Measurements from ENCODE around the gene HIBCH. TPM values are rescaled to one million over a fixed set of nuclear protein-coding genes. Genes with fewer than 3 reads are reported as not detected.
A peak's percentile ranks its signal among the peaks of the same experiment; 100 is the strongest.

The HIBCH gene
- total and polyA plus RNA-seq, 2 of the 13 experiments (the other 11 are each of a cell fraction or from before 2014, with no cell fraction given): 18.8 to 49.5 TPM

DNA sequence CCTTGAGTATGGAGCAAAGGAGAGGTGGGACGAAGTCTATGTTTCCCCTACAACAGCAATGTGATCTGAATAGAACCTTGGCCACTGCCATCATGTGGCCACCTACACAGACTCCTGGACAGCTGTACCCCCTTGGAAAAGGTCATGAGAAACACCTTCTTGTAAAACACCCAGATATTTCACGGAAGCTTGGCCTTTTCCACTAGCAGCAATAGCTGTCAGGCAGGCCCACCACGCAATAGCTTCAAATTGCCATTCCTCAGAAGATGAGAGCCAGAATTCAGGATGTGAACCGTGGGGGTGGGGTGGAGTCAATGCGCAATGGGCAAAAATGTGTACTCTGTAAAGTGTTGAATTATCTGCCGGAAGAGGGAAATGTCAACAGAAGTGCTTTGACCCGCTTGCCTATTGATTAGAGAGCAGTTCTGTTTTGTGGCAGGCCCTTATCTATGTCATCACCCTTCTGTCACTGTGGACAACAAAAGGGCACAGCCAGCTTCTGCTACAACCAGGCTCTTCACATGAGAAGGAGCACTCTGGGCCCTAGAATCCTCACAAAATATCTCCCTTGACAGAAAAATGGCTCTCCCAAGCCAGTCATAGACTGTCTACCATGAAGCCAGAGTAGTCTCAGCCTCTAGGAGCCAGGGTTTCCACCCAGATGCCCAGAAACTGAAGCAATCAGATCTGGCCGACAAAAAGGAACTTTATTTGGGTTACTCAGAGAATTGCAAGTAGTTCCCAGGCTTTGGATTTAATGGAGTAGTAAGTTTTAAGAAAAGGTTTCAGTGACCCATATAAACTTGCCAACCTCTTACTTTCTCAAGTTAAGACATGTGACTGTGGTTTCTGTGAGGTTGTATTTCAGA, 33.3 kb upstream of the HIBCH start (continued):
- TF ChIP-seq RFX5 (IDR thresholded peaks at IDR 0.05; ENCODE audit: low read depth, low read length) (no peak), TCF7L2 (IDR thresholded peaks at IDR 0.05; ENCODE audit: low read depth, low read length) (peak; percentile 60; the same call in 1 of the 2 replicates), ZNF550 (CRISPR knock-in tag; IDR thresholded peaks at IDR 0.05; ENCODE audit: borderline replicate concordance) (peak; percentile 64; the same call in 1 of the 2 replicates), ZKSCAN5 (CRISPR knock-in tag; IDR thresholded peaks at IDR 0.05) (0 out of 2 replicates have a peak, but pooled peaks have one; percentile 22), ZNF879 (CRISPR knock-in tag; IDR thresholded peaks at IDR 0.05) (0 out of 2 replicates have a peak, but pooled peaks have one; percentile 65), WIZ (CRISPR knock-in tag; IDR thresholded peaks at IDR 0.05) (0 out of 2 replicates have a peak, but pooled peaks have one; percentile 74), MXI1 (IDR thresholded peaks at IDR 0.05; ENCODE audit: borderline replicate concordance, low read depth, low read length) (peak; percentile 76; the same call in 1 of the 3 replicates), HNF4G (IDR thresholded peaks at IDR 0.05; ENCODE audit: borderline replicate concordance, low read depth, low read length) (peak; percentile 87), HNF4G (CRISPR knock-in tag; IDR thresholded peaks at IDR 0.05; ENCODE audit: borderline replicate concordance, low read depth) (peak; percentile 65; the same call in 1 of the 2 replicates), ZKSCAN1 (IDR thresholded peaks at IDR 0.05; ENCODE audit: low read length) (peak; percentile 47), ZBTB8A (CRISPR knock-in tag; IDR thresholded peaks at IDR 0.05; ENCODE audit: borderline replicate concordance, low read depth) (0 out of 2 replicates have a peak, but pooled peaks have one; percentile 58), ZNF589 (CRISPR knock-in tag; conservative IDR thresholded peaks at IDR 0.05) (no peak), SMARCC2 (IDR thresholded peaks at IDR 0.05) (peak; percentile 65), FOSL1 (CRISPR knock-in tag; IDR thresholded peaks at IDR 0.05; ENCODE audit: borderline replicate concordance) (no peak; the same call in 1 of the 2 replicates), ZNF709 (CRISPR knock-in tag; IDR thresholded peaks at IDR 0.05) (peak; percentile 95; the same call in 1 of the 2 replicates), CBFB (CRISPR knock-in tag; IDR thresholded peaks at IDR 0.05) (peak; percentile 98), GABPB1 (CRISPR knock-in tag; IDR thresholded peaks at IDR 0.05) (peak; percentile 69)
- TF ChIP-seq, protein P1, sequence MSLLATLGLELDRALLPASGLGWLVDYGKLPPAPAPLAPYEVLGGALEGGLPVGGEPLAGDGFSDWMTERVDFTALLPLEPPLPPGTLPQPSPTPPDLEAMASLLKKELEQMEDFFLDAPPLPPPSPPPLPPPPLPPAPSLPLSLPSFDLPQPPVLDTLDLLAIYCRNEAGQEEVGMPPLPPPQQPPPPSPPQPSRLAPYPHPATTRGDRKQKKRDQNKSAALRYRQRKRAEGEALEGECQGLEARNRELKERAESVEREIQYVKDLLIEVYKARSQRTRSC (CRISPR knock-in tag; IDR thresholded peaks at IDR 0.05; ENCODE audit: low read depth): 0 out of 2 replicates have a peak, but pooled peaks have one; percentile 85
- TF ChIP-seq, protein P2, sequence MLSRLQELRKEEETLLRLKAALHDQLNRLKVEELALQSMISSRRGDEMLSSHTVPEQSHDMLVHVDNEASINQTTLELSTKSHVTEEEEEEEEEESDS (CRISPR knock-in tag; IDR thresholded peaks at IDR 0.05; ENCODE audit: borderline replicate concordance): peak; percentile 75
- TF ChIP-seq, protein P3, sequence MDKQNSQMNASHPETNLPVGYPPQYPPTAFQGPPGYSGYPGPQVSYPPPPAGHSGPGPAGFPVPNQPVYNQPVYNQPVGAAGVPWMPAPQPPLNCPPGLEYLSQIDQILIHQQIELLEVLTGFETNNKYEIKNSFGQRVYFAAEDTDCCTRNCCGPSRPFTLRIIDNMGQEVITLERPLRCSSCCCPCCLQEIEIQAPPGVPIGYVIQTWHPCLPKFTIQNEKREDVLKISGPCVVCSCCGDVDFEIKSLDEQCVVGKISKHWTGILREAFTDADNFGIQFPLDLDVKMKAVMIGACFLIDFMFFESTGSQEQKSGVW (CRISPR knock-in tag; IDR thresholded peaks at IDR 0.05; ENCODE audit: borderline replicate concordance): no peak; the same call in 1 of the 2 replicates
- TF ChIP-seq, protein P4, sequence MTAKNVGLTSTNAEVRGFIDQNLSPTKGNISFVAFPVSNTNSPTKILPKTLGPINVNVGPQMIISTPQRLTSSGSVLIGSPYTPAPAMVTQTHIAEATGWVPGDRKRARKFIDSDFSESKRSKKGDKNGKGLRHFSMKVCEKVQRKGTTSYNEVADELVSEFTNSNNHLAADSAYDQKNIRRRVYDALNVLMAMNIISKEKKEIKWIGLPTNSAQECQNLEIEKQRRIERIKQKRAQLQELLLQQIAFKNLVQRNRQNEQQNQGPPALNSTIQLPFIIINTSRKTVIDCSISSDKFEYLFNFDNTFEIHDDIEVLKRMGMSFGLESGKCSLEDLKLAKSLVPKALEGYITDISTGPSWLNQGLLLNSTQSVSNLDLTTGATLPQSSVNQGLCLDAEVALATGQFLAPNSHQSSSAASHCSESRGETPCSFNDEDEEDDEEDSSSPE (CRISPR knock-in tag; IDR thresholded peaks at IDR 0.05): peak; percentile 57; the same call in 1 of the 2 replicates
- TF ChIP-seq, protein P5, sequence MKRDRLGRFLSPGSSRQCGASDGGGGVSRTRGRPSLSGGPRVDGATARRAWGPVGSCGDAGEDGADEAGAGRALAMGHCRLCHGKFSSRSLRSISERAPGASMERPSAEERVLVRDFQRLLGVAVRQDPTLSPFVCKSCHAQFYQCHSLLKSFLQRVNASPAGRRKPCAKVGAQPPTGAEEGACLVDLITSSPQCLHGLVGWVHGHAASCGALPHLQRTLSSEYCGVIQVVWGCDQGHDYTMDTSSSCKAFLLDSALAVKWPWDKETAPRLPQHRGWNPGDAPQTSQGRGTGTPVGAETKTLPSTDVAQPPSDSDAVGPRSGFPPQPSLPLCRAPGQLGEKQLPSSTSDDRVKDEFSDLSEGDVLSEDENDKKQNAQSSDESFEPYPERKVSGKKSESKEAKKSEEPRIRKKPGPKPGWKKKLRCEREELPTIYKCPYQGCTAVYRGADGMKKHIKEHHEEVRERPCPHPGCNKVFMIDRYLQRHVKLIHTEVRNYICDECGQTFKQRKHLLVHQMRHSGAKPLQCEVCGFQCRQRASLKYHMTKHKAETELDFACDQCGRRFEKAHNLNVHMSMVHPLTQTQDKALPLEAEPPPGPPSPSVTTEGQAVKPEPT (CRISPR knock-in tag; IDR thresholded peaks at IDR 0.05; ENCODE audit: low read depth): peak; percentile 92; the same call in 1 of the 2 replicates
- TF ChIP-seq, protein P6, sequence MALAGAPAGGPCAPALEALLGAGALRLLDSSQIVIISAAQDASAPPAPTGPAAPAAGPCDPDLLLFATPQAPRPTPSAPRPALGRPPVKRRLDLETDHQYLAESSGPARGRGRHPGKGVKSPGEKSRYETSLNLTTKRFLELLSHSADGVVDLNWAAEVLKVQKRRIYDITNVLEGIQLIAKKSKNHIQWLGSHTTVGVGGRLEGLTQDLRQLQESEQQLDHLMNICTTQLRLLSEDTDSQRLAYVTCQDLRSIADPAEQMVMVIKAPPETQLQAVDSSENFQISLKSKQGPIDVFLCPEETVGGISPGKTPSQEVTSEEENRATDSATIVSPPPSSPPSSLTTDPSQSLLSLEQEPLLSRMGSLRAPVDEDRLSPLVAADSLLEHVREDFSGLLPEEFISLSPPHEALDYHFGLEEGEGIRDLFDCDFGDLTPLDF (CRISPR knock-in tag; IDR thresholded peaks at IDR 0.05): no peak
